Measurements from ENCODE around the gene ARHGAP10.

The ARHGAP10 gene

GRCh38 chr4:148030193-148030873, 298.4 kb downstream of the ARHGAP10 start:
- DNase-seq (ENCODE audit: low read depth in 2 of 2) = no peak

GRCh38 chr4:148034813-148035212, 302.9 kb downstream of the ARHGAP10 start:
- DNase-seq (ENCODE audit: low read depth in 2 of 2) = no peak

GRCh38 chr4:148041606-148042329, 309.9 kb downstream of the ARHGAP10 start:
- no peak for DNase-seq (ENCODE audit: low read depth in 2 of 2)

GRCh38 chr4:148044089-148044911, 312.4 kb downstream of the ARHGAP10 start:
- no peak for DNase-seq (ENCODE audit: low read depth in 2 of 2)

GRCh38 chr4:148044912-148045352, 313.0 kb downstream of the ARHGAP10 start:
- DNase-seq (ENCODE audit: low read depth in 2 of 2) = no peak

GRCh38 chr4:148048598-148048997, 316.7 kb downstream of the ARHGAP10 start:
- no peak for DNase-seq (ENCODE audit: low read depth in 2 of 2)

GRCh38 chr4:148051403-148051802, 319.5 kb downstream of the ARHGAP10 start:
- no peak for DNase-seq (ENCODE audit: low read depth in 2 of 2)

- DNase-seq (ENCODE audit: low read depth in 2 of 2) = no peak
Observed at GRCh38 chr4:148052448-148052847, 320.6 kb downstream of the ARHGAP10 start.

GRCh38 chr4:148053298-148054003, 321.6 kb downstream of the ARHGAP10 start:
- DNase-seq (ENCODE audit: low read depth in 2 of 2) = no peak

- DNase-seq (ENCODE audit: low read depth in 2 of 2) = no peak
Observed at GRCh38 chr4:148054275-148054674, 322.4 kb downstream of the ARHGAP10 start.

- DNase-seq (ENCODE audit: low read depth in 2 of 2) = no peak
Observed at GRCh38 chr4:148055844-148056243, 324.0 kb downstream of the ARHGAP10 start.

- DNase-seq (ENCODE audit: low read depth in 2 of 2) = peak; percentile 48 to 57
Observed at GRCh38 chr4:148056879-148057278, 325.0 kb downstream of the ARHGAP10 start.

- no peak for DNase-seq (ENCODE audit: low read depth in 2 of 2)
Observed at GRCh38 chr4:148057516-148057915, 325.6 kb downstream of the ARHGAP10 start.

GRCh38 chr4:148057984-148058859, 326.3 kb downstream of the ARHGAP10 start:
- no peak for DNase-seq (ENCODE audit: low read depth in 2 of 2)

- DNase-seq (ENCODE audit: low read depth in 2 of 2) = no peak
Observed at GRCh38 chr4:148059617-148060180, 327.8 kb downstream of the ARHGAP10 start.

GRCh38 chr4:148060264-148061140, 328.6 kb downstream of the ARHGAP10 start:
- DNase-seq (ENCODE audit: low read depth in 2 of 2) = no peak

- DNase-seq (ENCODE audit: low read depth in 2 of 2) = no peak
Observed at GRCh38 chr4:148061141-148061481, 329.2 kb downstream of the ARHGAP10 start.

- no peak for DNase-seq (ENCODE audit: low read depth in 2 of 2)
Observed at GRCh38 chr4:148061795-148062194, 329.9 kb downstream of the ARHGAP10 start.

- DNase-seq (ENCODE audit: low read depth in 2 of 2) = no peak
Observed at GRCh38 chr4:148062301-148062950, 330.5 kb downstream of the ARHGAP10 start.
